ENCODE results near the gene MXRA7.

DNA sequence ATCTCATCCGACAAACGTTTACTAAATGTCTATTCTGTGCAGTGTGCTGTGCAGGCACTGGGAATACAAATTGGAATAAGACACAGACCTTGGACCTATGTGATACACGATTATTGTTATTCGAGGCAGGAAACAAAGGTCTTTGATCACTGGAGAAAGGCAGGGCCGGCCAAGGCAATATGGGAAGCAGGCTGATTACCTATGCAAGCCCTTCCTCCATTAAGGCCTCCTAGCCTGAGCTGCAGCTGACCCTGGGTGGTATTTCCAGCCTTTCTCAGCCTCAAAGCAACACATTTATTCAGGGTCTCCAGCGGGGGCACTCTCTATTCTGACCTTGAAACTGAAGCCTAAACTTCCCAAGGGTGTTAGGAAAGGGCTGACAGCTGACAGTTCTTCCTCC, 80.6 kb downstream of the MXRA7 start:
- TF ChIP-seq, protein P1, sequence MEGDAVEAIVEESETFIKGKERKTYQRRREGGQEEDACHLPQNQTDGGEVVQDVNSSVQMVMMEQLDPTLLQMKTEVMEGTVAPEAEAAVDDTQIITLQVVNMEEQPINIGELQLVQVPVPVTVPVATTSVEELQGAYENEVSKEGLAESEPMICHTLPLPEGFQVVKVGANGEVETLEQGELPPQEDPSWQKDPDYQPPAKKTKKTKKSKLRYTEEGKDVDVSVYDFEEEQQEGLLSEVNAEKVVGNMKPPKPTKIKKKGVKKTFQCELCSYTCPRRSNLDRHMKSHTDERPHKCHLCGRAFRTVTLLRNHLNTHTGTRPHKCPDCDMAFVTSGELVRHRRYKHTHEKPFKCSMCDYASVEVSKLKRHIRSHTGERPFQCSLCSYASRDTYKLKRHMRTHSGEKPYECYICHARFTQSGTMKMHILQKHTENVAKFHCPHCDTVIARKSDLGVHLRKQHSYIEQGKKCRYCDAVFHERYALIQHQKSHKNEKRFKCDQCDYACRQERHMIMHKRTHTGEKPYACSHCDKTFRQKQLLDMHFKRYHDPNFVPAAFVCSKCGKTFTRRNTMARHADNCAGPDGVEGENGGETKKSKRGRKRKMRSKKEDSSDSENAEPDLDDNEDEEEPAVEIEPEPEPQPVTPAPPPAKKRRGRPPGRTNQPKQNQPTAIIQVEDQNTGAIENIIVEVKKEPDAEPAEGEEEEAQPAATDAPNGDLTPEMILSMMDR (IDR thresholded peaks at IDR 0.05) = no peak
- TF ChIP-seq POLR2AphosphoS5 (IDR thresholded peaks at IDR 0.05) = no peak

Data from stomach (tissue), 4 donors.